ENCODE measurements around the gene GALNT17.

GALNT17 gene

GRCh38 chr7:71442492-71443190, 310.7 kb downstream of the GALNT17 start:
- no peak overlapping the region for H2BK120ac ChIP-seq (ENCODE audit: low read depth, low read length)

GRCh38 chr7:71443191-71443530, 311.2 kb downstream of the GALNT17 start:
- Histone ChIP-seq H3K18ac (ENCODE audit: low read depth in 1 of 2, low read length in 2 of 2) (no peak overlapping the region), H4K8ac (ENCODE audit: low read length) (no peak overlapping the region), H3K79me1 (replicated peaks; ENCODE audit: low read length, poor library complexity, severe bottlenecking) (no peaks in the 10 kb centered on the region), H3K4me1 (ENCODE audit: control insufficient read depth, insufficient read depth, low read depth, low read length) (no peaks in the 10 kb centered on the region), H3K27ac (ENCODE audit: low read length, poor library complexity, severe bottlenecking) (no peak overlapping the region), H2BK5ac (ENCODE audit: low read depth, low read length, poor library complexity, severe bottlenecking) (no peak overlapping the region), H3K9ac (ENCODE audit: low read length) (no peak overlapping the region), H2AK5ac (ENCODE audit: low read length, severe bottlenecking) (no peak overlapping the region), H3K9me3 (ENCODE audit: control insufficient read depth, low read length) (no peaks in the 10 kb centered on the region), H3K4ac (ENCODE audit: low read depth in 1 of 2, low read length in 2 of 2) (no peak overlapping the region), H3K27me3 (ENCODE audit: control insufficient read depth in 1 of 2, insufficient read depth in 1 of 2, low read length in 2 of 2) (no peaks in the 10 kb centered on the region), H3K4me3 (ENCODE audit: insufficient read depth in 1 of 2, low read depth in 1 of 2, low read length in 2 of 2) (no peak overlapping the region), H3K4me2 (ENCODE audit: low read length, poor library complexity, severe bottlenecking) (no peak overlapping the region), H2BK15ac (ENCODE audit: low read depth, poor library complexity, severe bottlenecking) (no peak overlapping the region), H3K36me3 (ENCODE audit: control insufficient read depth in 1 of 2, insufficient read depth in 2 of 2, low read depth in 1 of 2, low read length in 2 of 2) (no peaks in the 10 kb centered on the region), H4K91ac (ENCODE audit: low read length) (no peak overlapping the region), H3K23ac (ENCODE audit: low read length in 2 of 2) (no peak overlapping the region), H2BK12ac (ENCODE audit: low read length in 2 of 2) (no peak overlapping the region), H3K14ac (ENCODE audit: low read length in 2 of 2) (no peak overlapping the region), H2BK120ac (ENCODE audit: low read depth, low read length) (no peak overlapping the region), H2AFZ (ENCODE audit: low read depth, low read length) (no peak overlapping the region)
- DNase-seq: no peak
- WGBS: 59% methylated on average over 6 of the region's 6 CpGs

More at GRCh38 chr7:71442492-71443190, 310.7 kb downstream of the GALNT17 start:
- H2BK12ac ChIP-seq (ENCODE audit: low read length in 2 of 2): no peak overlapping the region
- H4K8ac ChIP-seq (ENCODE audit: low read length): no peak overlapping the region
- H3K4me2 ChIP-seq (ENCODE audit: low read length, poor library complexity, severe bottlenecking): no peak overlapping the region
- no peaks in the 10 kb centered on the region for H3K36me3 ChIP-seq (ENCODE audit: control insufficient read depth in 1 of 2, insufficient read depth in 2 of 2, low read depth in 1 of 2, low read length in 2 of 2)
- no peak overlapping the region for H3K4ac ChIP-seq (ENCODE audit: low read depth in 1 of 2, low read length in 2 of 2)
- no peak overlapping the region for H2AK5ac ChIP-seq (ENCODE audit: low read length, severe bottlenecking)
- H3K4me3 ChIP-seq (ENCODE audit: insufficient read depth in 1 of 2, low read depth in 1 of 2, low read length in 2 of 2): no peak overlapping the region
- no peaks in the 10 kb centered on the region for H3K9me3 ChIP-seq (ENCODE audit: control insufficient read depth, low read length)
- 62% methylated on average over 11 of the region's 11 CpGs for WGBS
- H2BK15ac ChIP-seq (ENCODE audit: low read depth, poor library complexity, severe bottlenecking): no peak overlapping the region
- no peak overlapping the region for H2BK5ac ChIP-seq (ENCODE audit: low read depth, low read length, poor library complexity, severe bottlenecking)
- no peaks in the 10 kb centered on the region for H3K27me3 ChIP-seq (ENCODE audit: control insufficient read depth in 1 of 2, insufficient read depth in 1 of 2, low read length in 2 of 2)
- no peaks in the 10 kb centered on the region for H3K4me1 ChIP-seq (ENCODE audit: control insufficient read depth, insufficient read depth, low read depth, low read length)
- H3K14ac ChIP-seq (ENCODE audit: low read length in 2 of 2): no peak overlapping the region
- no peak overlapping the region for H3K18ac ChIP-seq (ENCODE audit: low read depth in 1 of 2, low read length in 2 of 2)
- no peak for DNase-seq
- H3K79me1 ChIP-seq (replicated peaks; ENCODE audit: low read length, poor library complexity, severe bottlenecking): no peaks in the 10 kb centered on the region
- H4K91ac ChIP-seq (ENCODE audit: low read length): no peak overlapping the region
- no peak overlapping the region for H3K27ac ChIP-seq (ENCODE audit: low read length, poor library complexity, severe bottlenecking)
- no peak overlapping the region for H3K9ac ChIP-seq (ENCODE audit: low read length)
- no peak overlapping the region for H3K23ac ChIP-seq (ENCODE audit: low read length in 2 of 2)
- H2AFZ ChIP-seq (ENCODE audit: low read depth, low read length): no peak overlapping the region

GRCh38 chr7:71444130-71444529, 312.2 kb downstream of the GALNT17 start:
- Histone ChIP-seq H3K18ac (ENCODE audit: low read depth in 1 of 2, low read length in 2 of 2) (no peak overlapping the region), H3K36me3 (ENCODE audit: control insufficient read depth in 1 of 2, insufficient read depth in 2 of 2, low read depth in 1 of 2, low read length in 2 of 2) (no peaks in the 10 kb centered on the region), H3K79me1 (replicated peaks; ENCODE audit: low read length, poor library complexity, severe bottlenecking) (no peaks in the 10 kb centered on the region), H4K8ac (ENCODE audit: low read length) (no peak overlapping the region), H2BK5ac (ENCODE audit: low read depth, low read length, poor library complexity, severe bottlenecking) (no peak overlapping the region), H3K4ac (ENCODE audit: low read depth in 1 of 2, low read length in 2 of 2) (no peak overlapping the region), H3K27me3 (ENCODE audit: control insufficient read depth in 1 of 2, insufficient read depth in 1 of 2, low read length in 2 of 2) (no peaks in the 10 kb centered on the region), H3K27ac (ENCODE audit: low read length, poor library complexity, severe bottlenecking) (no peak overlapping the region), H2AK5ac (ENCODE audit: low read length, severe bottlenecking) (no peak overlapping the region), H3K9me3 (ENCODE audit: control insufficient read depth, low read length) (no peaks in the 10 kb centered on the region), H3K4me2 (ENCODE audit: low read length, poor library complexity, severe bottlenecking) (no peak overlapping the region), H4K91ac (ENCODE audit: low read length) (no peak overlapping the region), H3K14ac (ENCODE audit: low read length in 2 of 2) (no peak overlapping the region), H3K4me1 (ENCODE audit: control insufficient read depth, insufficient read depth, low read depth, low read length) (no peaks in the 10 kb centered on the region), H2BK15ac (ENCODE audit: low read depth, poor library complexity, severe bottlenecking) (no peak overlapping the region), H2BK12ac (ENCODE audit: low read length in 2 of 2) (no peak overlapping the region), H2AFZ (ENCODE audit: low read depth, low read length) (no peak overlapping the region), H3K9ac (ENCODE audit: low read length) (no peak overlapping the region), H3K4me3 (ENCODE audit: insufficient read depth in 1 of 2, low read depth in 1 of 2, low read length in 2 of 2) (no peak overlapping the region), H3K23ac (ENCODE audit: low read length in 2 of 2) (no peak overlapping the region), H2BK120ac (ENCODE audit: low read depth, low read length) (no peak overlapping the region)
- 79% methylated on average over 4 of the region's 4 CpGs for WGBS
- DNase-seq: no peak

DNA sequence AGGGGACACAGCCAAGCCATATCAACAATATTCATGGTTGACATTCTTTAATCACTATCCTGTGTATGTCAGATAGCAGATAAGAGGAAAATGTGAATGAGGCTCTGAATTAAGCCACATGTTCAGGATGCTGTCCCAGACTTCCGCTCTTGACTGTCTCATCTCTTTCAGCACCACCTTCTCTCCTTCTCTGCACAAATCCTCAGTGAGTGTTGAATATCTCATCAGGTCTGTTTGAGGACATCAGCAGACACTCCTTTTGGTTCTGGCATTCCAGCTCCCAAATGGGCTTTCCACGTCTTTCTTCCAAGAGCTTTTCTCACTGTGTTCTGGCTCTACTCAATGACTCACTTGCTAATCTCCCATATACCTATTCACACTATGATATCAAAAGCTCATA, 321.7 kb downstream of the GALNT17 start:
- H3K23ac ChIP-seq (ENCODE audit: low read length in 2 of 2): no peak overlapping the region
- H3K18ac ChIP-seq (ENCODE audit: low read depth in 1 of 2, low read length in 2 of 2): no peak overlapping the region
- H3K27ac ChIP-seq (ENCODE audit: low read length, poor library complexity, severe bottlenecking): no peak overlapping the region
- no peak overlapping the region for H4K8ac ChIP-seq (ENCODE audit: low read length)
- WGBS: 74% methylated on average over 2 of the region's 2 CpGs
- no peaks in the 10 kb centered on the region for H3K27me3 ChIP-seq (ENCODE audit: control insufficient read depth in 1 of 2, insufficient read depth in 1 of 2, low read length in 2 of 2)
- H2BK12ac ChIP-seq (ENCODE audit: low read length in 2 of 2): no peak overlapping the region
- no peak overlapping the region for H2AK5ac ChIP-seq (ENCODE audit: low read length, severe bottlenecking)
- no peak overlapping the region for H3K4ac ChIP-seq (ENCODE audit: low read depth in 1 of 2, low read length in 2 of 2)
- no peak overlapping the region for H3K4me3 ChIP-seq (ENCODE audit: insufficient read depth in 1 of 2, low read depth in 1 of 2, low read length in 2 of 2)
- no peaks in the 10 kb centered on the region for H3K9me3 ChIP-seq (ENCODE audit: control insufficient read depth, low read length)
- H2BK15ac ChIP-seq (ENCODE audit: low read depth, poor library complexity, severe bottlenecking): no peak overlapping the region
- H3K9ac ChIP-seq (ENCODE audit: low read length): no peak overlapping the region
- H3K79me1 ChIP-seq (replicated peaks; ENCODE audit: low read length, poor library complexity, severe bottlenecking): no peaks in the 10 kb centered on the region
- no peak overlapping the region for H4K91ac ChIP-seq (ENCODE audit: low read length)
- no peak overlapping the region for H3K14ac ChIP-seq (ENCODE audit: low read length in 2 of 2)
- no peak overlapping the region for H3K4me2 ChIP-seq (ENCODE audit: low read length, poor library complexity, severe bottlenecking)
- H3K36me3 ChIP-seq (ENCODE audit: control insufficient read depth in 1 of 2, insufficient read depth in 2 of 2, low read depth in 1 of 2, low read length in 2 of 2): no peaks in the 10 kb centered on the region
- H2AFZ ChIP-seq (ENCODE audit: low read depth, low read length): no peak overlapping the region
- DNase-seq: no peak
- H2BK120ac ChIP-seq (ENCODE audit: low read depth, low read length): no peak overlapping the region
- H3K4me1 ChIP-seq (ENCODE audit: control insufficient read depth, insufficient read depth, low read depth, low read length): no peaks in the 10 kb centered on the region
- H2BK5ac ChIP-seq (ENCODE audit: low read depth, low read length, poor library complexity, severe bottlenecking): no peak overlapping the region
